ACHN (cell line): Measurements from ENCODE around the gene NHSL2.

Experiments used
- DNase-seq: peaks from one replicate; pipeline ENCODE4 v3.0.0-alpha.2; 2015
- in situ Hi-C: cut with HindIII; loops from 2 replicates; pipeline ENCODE4 v1.10.0; 2017; ENCODE audit warnings: low sequenced_read_pairs, low pct_ligation_motif_present, low pct_unique_long_range_greater_than_20kb

The NHSL2 gene

DNA sequence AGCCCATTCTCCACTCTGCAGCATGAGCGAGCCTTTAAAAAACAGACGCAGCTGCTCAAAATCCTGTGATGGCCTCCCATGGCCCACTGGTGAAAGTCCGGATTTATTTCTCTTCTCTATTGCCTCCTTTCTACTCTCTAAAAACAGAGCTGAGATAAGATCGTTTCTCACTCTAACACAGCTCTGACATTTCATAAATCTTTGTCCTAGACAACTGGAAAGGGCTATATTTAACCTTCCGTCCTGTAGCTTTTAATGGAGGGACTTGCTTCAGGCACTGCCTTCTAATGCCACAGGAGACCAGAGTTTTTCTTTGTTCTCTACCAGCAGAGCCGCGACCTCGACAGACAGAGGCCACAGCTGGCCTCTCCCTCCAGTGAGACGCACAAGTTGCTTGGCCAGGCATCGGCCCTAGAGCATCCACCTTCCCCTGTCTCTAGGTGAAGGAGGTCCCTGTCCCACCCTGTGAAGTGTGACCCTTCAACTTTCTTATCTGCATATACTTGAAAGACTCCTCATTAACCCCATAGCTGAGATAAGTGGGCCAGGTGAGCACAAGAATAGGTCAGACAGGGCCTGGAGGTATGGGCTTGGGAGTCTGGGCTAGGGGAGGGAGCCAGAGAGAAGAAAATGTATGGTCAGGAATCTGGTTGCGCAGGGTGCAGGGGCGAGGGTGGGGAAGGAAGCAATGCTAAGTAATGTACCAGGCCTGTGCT is 171.1 kb downstream of the NHSL2 start:
- in situ Hi-C loops: no loop called here
- DNase-seq: no peak

- no peak for DNase-seq
Observed at GRCh38 chrX:72083291-72083690, 172.6 kb downstream of the NHSL2 start.

DNA sequence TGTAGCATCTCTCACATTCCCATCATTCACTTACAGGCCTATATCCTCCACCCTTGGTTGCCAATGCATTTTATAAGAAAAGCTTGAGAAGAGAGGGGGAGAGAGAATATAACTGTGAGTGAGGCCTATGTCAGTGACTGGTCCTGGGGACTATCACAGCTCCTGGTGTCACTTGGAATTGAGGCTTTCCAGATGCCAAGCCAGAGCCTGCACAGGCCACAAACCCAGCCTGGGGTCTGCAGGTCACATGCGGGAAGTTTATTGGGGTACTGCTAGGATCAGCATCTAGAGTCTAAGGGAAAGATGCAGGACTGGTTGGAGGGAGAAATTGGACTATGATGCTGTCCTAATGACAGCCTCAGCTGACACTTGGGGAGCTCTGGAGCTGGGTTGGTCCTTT is 173.5 kb downstream of the NHSL2 start:
- in situ Hi-C loops: no loop called here
- DNase-seq: no peak

More at GRCh38 chrX:72083291-72083690, 172.6 kb downstream of the NHSL2 start:
- in situ Hi-C loops: no loop called here

DNA sequence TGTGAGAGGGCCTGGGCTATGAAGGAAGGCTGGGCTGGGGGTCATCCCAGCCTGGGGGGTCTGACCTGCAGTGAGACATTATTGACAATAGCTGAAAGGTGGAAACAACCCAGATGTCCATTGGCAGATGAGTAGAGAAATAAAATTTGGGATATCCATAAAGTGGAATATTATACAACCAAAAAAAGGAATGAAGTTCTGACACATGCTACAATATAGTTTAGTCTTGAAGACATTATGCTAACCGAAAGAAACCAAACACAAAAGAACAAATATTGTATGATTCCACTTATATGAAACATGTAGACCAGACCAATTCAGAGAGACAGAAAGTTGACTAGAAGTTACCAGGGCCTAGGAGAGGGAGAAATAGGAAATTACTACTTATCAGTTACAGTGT is 176.3 kb downstream of the NHSL2 start:
- DNase-seq: no peak
- in situ Hi-C loops: no loop called here

DNA sequence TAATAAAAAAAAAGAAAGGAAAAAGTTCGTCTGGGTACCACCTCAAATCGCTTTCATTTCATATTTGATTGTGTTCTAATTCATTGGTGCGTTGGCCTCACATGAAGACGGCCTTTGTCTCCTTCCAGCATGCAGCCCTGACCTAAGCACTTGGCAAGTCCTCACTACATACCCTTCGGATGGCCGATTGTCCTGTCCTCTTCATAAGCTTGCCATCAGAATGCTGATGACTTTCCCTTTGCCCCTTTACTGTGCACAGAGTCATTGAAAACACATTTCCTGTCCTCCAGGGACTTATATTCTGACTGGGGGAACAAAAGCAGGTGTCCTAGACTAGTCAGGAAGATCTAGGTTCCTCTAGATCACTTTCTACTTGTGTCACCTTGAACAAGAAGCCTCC is 178.1 kb downstream of the NHSL2 start:
- in situ Hi-C loops: no loop called here
- no peak for DNase-seq

GRCh38 chrX:72089254-72089653 is 178.6 kb downstream of the NHSL2 start:
- DNase-seq: no peak
- in situ Hi-C loops: no loop called here

GRCh38 chrX:72094894-72095293 is 184.2 kb downstream of the NHSL2 start:
- in situ Hi-C loops: no loop called here
- DNase-seq: no peak

- in situ Hi-C loops: no loop called here
- DNase-seq: no peak
Observed at GRCh38 chrX:72095370-72095769, 184.7 kb downstream of the NHSL2 start.

DNA sequence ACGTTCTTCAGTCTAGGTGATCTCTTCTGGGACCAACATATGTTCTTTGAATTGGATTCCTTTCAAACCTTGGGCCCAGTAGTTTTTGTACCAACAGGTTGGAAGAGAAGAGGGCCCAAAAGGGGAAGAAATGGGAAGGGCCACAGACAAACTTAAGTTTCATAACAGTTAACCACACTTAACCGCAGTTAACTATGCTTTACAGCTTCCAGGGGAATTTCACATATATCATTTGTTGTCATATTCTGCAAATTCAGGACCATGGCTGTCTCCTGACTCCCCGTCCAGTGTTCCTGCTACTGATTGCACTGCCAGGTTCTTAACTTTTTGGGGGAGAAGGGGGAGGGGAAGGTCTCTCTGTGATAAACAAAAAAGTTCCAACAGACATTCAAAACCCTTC is 186.5 kb downstream of the NHSL2 start:
- in situ Hi-C loops: no loop called here
- DNase-seq: no peak

DNA sequence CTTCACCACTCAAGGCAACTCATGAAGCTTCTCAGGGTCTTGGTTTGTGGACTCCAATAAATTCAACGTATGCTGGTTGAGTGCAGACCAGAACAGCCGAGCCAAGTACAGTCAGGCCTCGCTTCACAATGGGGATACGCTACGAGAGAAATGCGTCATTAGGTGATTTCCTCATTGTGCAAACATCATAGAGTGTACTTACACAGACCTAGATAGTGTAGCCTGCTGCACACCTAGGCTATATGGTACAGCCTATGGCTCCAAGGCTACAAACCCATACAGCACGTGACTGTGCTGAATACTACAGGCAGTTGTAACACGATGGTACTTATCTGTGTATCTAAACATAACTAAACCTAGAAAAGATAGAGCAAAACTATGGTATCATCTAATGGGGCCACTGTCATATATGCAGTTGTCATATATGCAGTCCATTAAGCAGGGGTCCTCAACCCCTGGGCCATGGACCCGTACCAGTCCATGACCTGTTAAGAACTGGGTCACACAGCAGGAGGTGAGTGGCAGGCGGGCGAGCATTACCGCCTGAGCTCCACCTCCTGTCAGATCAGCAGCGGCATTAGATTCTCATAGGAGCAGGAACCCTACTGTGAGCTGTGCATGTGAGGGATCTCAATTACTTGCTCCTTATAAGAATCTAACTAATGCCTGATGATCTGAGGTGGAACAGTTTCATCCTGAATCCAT is 189.6 kb downstream of the NHSL2 start:
- in situ Hi-C loops: no loop called here

DNA sequence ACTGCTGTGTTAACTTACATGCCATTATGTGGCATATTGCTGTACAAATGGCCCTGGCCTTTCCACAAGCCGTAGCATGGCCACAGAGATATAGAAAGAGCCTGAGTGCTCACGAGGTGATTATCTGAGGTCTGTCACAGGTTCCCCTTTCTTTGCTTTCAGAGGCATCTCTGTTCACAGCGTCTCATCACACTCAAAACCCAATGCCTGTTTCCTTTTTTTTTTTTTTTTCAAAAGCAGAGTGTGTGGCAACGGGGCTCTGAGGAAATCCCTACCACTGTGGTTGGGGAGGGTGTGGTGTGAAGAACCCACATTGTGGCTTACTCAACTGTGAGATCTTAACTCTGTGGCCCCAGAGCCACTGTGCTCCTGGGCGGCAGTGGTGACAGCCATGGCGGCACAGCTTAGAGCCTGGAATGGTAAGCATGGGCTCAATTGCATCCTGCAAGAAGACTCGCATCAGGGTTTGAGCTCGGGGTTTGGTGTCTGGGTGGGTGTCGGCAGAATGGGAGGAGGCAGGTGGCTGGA is 190.2 kb downstream of the NHSL2 start:
- no peak for DNase-seq
- in situ Hi-C loops: no loop called here

More for the DNA sequence above, 189.6 kb downstream of the NHSL2 start:
- DNase-seq: no peak

- in situ Hi-C loops: no loop called here
- DNase-seq: no peak
Observed at GRCh38 chrX:72101597-72102037, 191.0 kb downstream of the NHSL2 start.

DNA sequence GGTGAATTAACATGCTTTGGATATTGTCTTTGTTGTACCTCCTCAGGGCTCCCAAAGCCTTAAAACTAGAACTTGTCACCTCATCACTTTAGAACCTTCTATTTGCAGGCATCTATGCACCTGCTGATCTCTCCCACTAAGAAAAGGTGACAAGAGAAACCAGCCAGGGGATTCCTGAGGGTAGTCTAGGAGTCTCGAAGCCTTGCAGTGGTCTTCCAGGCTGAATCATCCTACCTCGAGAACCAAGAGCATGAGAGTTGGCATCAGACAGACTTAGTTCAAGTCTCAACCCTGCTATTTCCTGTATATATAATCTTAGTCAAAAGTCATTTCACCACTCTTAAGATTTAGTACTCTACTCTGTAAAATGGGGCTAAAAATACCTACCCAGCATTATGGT is 191.5 kb downstream of the NHSL2 start:
- in situ Hi-C loops: no loop called here
- no peak for DNase-seq

- DNase-seq: peak; percentile 1
- in situ Hi-C loops: no loop called here
Observed at GRCh38 chrX:72102760-72103159, 192.1 kb downstream of the NHSL2 start.

DNA sequence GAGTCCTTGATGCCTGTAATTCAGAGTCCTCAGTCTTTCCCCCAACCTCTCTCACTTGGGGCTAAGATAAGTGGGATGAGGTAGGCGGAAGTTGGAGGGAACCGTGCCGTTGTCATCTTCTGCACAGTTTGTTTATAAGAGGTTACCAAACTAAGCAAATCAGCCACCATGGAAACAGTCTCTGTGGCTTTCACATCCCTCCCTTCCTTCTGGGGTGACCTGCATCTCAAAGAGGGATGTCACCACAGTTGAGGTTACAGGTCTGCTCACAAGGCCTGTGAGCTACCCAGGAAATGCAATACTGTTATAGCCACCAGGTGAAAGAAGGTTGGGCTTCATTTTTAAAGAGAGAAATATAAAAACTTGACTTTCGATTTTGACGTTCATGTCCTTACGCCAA is 194.8 kb downstream of the NHSL2 start:
- in situ Hi-C loops: no loop called here
- DNase-seq: no peak

DNA sequence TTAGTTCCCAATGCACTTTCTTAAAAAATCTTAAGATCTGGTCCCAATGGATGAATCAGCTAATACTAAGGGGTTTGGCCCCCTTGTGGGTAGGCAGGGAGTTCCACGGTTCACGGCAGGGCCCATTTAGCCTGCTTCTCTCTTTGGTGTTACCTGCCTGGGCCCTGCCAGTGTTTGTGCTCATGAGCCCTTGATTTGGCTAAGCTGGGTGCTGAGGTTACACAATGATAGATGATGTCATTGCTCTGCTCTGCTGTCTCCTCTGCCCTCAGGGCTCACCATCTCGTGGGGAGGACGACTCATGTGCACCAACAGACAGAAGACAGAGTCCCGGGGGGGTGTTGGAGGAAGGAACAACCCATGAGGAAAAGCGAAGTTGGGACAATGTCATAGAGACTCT is 196.7 kb downstream of the NHSL2 start:
- in situ Hi-C loops: no loop called here
- DNase-seq: no peak

DNA sequence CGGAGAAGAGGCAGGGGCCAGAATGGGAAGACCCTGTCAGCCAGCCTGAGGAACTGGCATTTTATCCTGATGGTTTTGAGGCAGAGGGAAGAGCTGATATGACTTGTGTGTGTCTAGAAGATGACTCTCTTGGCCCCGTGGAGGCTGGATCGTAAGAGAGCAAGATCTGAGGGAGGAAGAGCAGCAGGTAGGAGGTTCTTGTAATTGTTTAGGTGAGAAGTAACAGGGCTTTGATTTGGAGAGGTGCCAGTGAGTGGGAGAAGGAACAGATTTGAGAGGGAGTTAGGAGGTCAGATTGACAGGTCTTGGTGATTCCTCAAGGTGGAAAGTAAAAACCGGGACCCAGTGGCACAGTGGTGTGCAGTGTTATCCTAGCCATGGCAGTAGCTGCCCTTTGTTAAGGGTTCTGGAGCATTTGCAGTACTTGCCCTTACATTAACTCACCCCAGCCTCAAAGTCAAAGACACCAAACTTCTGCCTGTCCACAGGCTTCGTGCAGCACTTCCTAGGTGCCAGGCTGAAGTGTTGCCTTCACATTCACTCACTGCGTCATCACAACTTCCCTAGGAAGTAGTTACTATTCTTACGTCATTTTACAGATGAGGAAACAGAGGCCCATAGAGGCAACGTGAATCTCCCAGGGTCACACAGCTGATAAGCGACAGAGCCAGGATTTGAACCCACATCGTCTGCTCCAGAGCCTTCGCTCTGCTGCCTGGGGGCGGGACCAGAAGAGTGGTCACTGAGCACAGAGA is 197.4 kb downstream of the NHSL2 start:
- no peak for DNase-seq

GRCh38 chrX:72108666-72109065 is 198.0 kb downstream of the NHSL2 start:
- DNase-seq: no peak
- in situ Hi-C loops: no loop called here

More for the DNA sequence above, 197.4 kb downstream of the NHSL2 start:
- in situ Hi-C loops: no loop called here
